ENCODE results near the gene ING4. TPM values are rescaled to one million over a fixed set of nuclear protein-coding genes. Genes with fewer than 3 reads are reported as not detected.

ING4 gene
- total RNA-seq, 1 donor from 2014 or later, result 13.7 TPM

DNA sequence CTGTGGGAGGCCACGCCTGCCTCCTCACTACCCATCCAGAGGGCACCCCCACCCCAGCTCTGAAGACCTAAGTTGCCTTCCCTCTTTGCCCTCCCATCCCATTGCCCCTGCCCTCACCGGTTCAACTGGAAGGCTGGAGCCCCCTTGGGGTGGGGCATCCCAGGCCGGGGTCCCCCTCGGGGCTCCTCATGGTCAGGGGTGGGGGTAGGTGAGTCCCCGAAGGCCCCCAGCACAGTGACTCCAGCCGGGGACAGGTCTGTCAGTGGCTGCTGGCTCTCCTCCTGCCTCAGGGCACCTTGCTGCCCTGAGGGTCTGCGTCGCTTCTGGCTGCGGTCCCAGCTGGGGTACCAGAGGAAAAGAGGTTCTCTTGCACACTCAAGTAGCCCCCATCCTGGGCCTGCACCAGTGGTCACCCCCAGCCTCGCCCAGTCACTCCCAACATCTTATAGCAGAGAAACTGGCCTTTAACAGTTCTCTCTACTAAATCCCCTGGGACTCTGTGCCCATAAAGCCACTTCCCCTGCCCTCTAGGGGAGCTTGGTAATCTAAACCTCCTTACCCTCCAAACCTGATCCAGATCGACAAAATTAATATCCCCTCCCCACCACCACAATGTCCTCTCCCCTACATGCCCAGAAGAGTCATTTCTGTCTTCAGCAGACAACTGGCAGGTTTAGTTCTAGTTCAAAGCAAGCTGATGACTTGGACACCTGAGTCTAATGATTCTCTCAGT is 32.6 kb upstream of the ING4 start:
- no peak for DNase-seq
- Mint-ChIP-seq H3K4me3 (no peak overlapping the region), H3K4me1 (peaks cover 12% of the 10 kb centered on the region), H3K27ac (no peak overlapping the region), H3K36me3 (ENCODE audit: low read depth) (no peaks in the 10 kb centered on the region), H3K9me3 (no peaks in the 10 kb centered on the region), H3K27me3 (peaks cover 29% of the 10 kb centered on the region)
- intact Hi-C loops (cut with micrococcal nuclease), result no loop called here

- Mint-ChIP-seq H3K4me3 (no peak overlapping the region), H3K9me3 (no peaks in the 10 kb centered on the region)
Measured at GRCh38 chr12:6694701-6695100, 31.8 kb upstream of the ING4 start.

GRCh38 chr12:6693832-6694355 is 31.0 kb upstream of the ING4 start:
- peaks cover 20% of the 10 kb centered on the region for H3K27me3 Mint-ChIP-seq
- intact Hi-C loops (cut with micrococcal nuclease), result no loop called here
- no peak for DNase-seq
- H3K27ac Mint-ChIP-seq, result no peak overlapping the region
- H3K36me3 Mint-ChIP-seq (ENCODE audit: low read depth), result no peaks in the 10 kb centered on the region
- H3K9me3 Mint-ChIP-seq, result no peaks in the 10 kb centered on the region
- H3K4me3 Mint-ChIP-seq, result no peak overlapping the region
- H3K4me1 Mint-ChIP-seq, result peaks cover 8% of the 10 kb centered on the region

More at GRCh38 chr12:6694701-6695100, 31.8 kb upstream of the ING4 start:
- intact Hi-C loops (cut with micrococcal nuclease), result no loop called here
- no peaks in the 10 kb centered on the region for H3K36me3 Mint-ChIP-seq (ENCODE audit: low read depth)
- DNase-seq, result no peak
- H3K4me1 Mint-ChIP-seq, result peaks cover 13% of the 10 kb centered on the region
- H3K27me3 Mint-ChIP-seq, result peaks cover 28% of the 10 kb centered on the region
- no peak overlapping the region for H3K27ac Mint-ChIP-seq

DNA sequence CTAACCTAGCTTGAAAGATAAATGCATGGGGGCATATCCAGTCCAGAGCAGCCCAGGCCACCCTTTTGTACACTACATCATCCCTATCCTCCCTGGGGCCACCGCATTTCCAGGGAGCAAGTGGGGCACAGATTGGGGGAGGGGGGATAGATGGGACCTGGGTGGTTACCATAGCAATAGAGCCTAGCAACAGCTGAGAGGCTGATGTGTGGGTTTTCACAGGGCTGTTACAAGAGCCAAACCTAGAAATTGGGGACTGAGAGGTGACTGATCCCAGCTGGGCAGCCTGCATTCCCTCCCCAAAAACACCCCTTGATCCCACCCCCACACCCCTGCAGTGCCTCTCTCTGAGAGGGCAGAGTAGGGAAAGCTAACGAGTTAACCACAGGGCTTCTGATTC is 30.0 kb upstream of the ING4 start:
- H3K4me3 Mint-ChIP-seq, result no peak overlapping the region
- no peaks in the 10 kb centered on the region for H3K9me3 Mint-ChIP-seq
- H3K36me3 Mint-ChIP-seq (ENCODE audit: low read depth), result peaks cover 5% of the 10 kb centered on the region
- no peak overlapping the region for H3K27ac Mint-ChIP-seq
- H3K27me3 Mint-ChIP-seq, result peaks cover 10% of the 10 kb centered on the region
- no peak for DNase-seq
- intact Hi-C loops (cut with micrococcal nuclease), result no loop called here
- H3K4me1 Mint-ChIP-seq, result peaks cover 9% of the 10 kb centered on the region

GRCh38 chr12:6691473-6691872 is 28.6 kb upstream of the ING4 start:
- no peaks in the 10 kb centered on the region for H3K9me3 Mint-ChIP-seq
- no peak overlapping the region for H3K4me3 Mint-ChIP-seq
- H3K4me1 Mint-ChIP-seq, result peaks cover 22% of the 10 kb centered on the region
- no peak overlapping the region for H3K27ac Mint-ChIP-seq
- peaks cover 4% of the 10 kb centered on the region for H3K27me3 Mint-ChIP-seq
- DNase-seq, result no peak
- intact Hi-C loops (cut with micrococcal nuclease), result no loop called here
- H3K36me3 Mint-ChIP-seq (ENCODE audit: low read depth), result peaks cover 14% of the 10 kb centered on the region

DNA sequence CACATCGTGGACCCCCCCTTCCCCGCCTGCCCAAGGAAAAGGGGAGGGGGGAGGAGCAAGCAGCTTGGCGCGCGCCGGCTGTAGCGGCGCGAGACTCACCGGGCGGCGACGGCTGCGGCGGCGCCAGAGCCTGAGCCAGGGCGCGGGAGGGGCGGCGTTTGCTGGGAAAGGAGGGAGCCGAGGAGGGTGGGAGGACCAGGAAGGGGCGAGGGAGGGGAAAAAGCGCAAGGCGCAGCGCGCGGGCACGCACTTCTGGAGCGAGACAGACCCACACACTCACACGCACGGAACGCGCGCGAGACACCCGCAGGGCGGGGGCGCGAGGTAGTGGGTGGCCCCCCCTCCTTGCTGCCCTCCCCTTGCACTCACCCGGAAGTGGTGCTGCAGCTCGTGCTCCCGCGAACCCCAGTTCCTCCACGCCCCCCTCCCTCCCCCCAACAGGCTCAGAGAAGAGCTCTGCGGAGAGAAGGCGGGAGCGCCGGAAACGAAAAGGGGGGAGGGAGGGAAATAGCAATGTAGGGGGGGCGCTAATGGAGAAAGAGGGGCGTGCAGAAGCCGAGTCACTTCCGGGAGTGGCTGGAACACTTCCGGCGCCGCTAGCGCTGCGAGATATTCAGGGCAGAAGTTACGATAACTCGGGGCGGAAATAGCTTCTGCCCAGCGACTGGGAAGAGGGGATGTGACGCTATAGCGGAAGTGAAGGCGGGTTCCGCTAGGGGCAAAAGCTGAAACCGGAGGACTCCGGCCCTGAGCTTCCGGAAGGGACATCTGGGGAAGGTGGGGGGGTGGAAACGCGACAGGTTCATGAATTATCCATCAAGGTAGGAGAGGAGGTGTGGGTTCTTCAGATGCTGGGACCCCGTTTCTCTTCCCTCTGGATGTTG is 26.3 kb upstream of the ING4 start, which contains the start of gene ZNF384:
Gene ZNF384, minus strand, starts transcription at position 377 of the 884 bp plus-strand sequence. CDS start 9,855 bp downstream, outside the sequence.
- peaks cover 23% of the 10 kb centered on the region for H3K36me3 Mint-ChIP-seq (ENCODE audit: low read depth)
- peak within 1 kb of the TSS; percentile 96 for H3K4me3 Mint-ChIP-seq
- no peaks in the 10 kb centered on the region for H3K9me3 Mint-ChIP-seq
- peak within 1 kb of the TSS; percentile 93 for H3K27ac Mint-ChIP-seq
- peaks cover 38% of the 10 kb centered on the region for H3K4me1 Mint-ChIP-seq
- peak; percentile 98 for DNase-seq
- intact Hi-C loops (cut with micrococcal nuclease), result loop anchor here (1.0 to 2.0 kb wide), 8 partner anchors 26 to 162 kb away; partner anchors contain the start of genes CDCA3, COPS7A, ING4 and MLF2
- H3K27me3 Mint-ChIP-seq, result no peaks in the 10 kb centered on the region

- H3K4me1 Mint-ChIP-seq, result peaks cover 39% of the 10 kb centered on the region
- H3K9me3 Mint-ChIP-seq, result no peaks in the 10 kb centered on the region
- H3K27me3 Mint-ChIP-seq, result no peaks in the 10 kb centered on the region
- intact Hi-C loops (cut with micrococcal nuclease), result loop anchor here (2.0 kb wide), 3 partner anchors 72 to 120 kb away; partner anchors contain the start of gene NOP2
- peak overlapping the region; percentile 93 for H3K27ac Mint-ChIP-seq
- H3K4me3 Mint-ChIP-seq, result peak overlapping the region; percentile 96
- peaks cover 24% of the 10 kb centered on the region for H3K36me3 Mint-ChIP-seq (ENCODE audit: low read depth)
- DNase-seq, result no peak
Measured at GRCh38 chr12:6688543-6688998, 25.7 kb upstream of the ING4 start.

DNA sequence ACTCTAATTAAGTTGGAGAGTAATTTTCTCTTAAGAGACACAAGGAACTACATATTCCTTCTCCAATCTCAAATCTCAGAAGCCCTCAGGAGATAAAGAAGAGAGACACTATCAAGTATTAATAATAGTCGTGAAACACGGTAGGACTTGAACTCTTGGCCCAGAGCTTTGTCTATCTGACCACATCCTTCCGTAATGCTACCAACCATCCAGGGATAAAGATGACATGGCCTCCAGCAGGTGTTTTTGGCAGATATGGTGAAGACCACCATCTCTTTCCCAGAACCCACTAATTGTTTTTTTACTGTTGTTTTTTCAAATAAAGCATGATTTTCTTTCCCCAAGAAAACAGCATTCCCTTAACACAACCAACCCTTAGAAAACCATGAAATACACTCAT is 22.9 kb upstream of the ING4 start:
- H3K9me3 Mint-ChIP-seq, result no peaks in the 10 kb centered on the region
- peaks cover 37% of the 10 kb centered on the region for H3K36me3 Mint-ChIP-seq (ENCODE audit: low read depth)
- intact Hi-C loops (cut with micrococcal nuclease), result no loop called here
- no peak overlapping the region for H3K27ac Mint-ChIP-seq
- H3K4me1 Mint-ChIP-seq, result peaks cover 43% of the 10 kb centered on the region
- no peak for DNase-seq
- no peak overlapping the region for H3K4me3 Mint-ChIP-seq
- H3K27me3 Mint-ChIP-seq, result no peaks in the 10 kb centered on the region

DNA sequence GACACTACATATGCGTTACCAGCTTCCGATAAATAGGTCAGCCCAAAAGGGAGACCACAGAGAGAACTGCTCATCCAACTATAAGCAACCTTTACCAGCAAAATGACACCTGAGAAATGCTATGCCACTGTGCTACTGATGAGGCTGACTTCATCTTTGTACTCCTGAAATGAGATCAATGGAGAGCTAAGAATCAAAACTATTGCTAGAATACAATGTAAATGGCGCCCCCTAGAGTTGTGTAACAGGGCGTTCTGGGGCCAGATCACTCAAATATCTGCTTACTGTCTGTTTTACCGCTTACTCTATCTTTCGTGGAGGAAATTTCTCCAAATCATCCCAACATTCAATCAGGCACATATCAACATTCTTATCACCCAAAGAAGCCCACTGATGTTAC is 21.7 kb upstream of the ING4 start:
- H3K9me3 Mint-ChIP-seq, result no peaks in the 10 kb centered on the region
- H3K27me3 Mint-ChIP-seq, result no peaks in the 10 kb centered on the region
- H3K27ac Mint-ChIP-seq, result peak overlapping the region; percentile 67
- DNase-seq, result peak; percentile 85
- peaks cover 42% of the 10 kb centered on the region for H3K36me3 Mint-ChIP-seq (ENCODE audit: low read depth)
- H3K4me1 Mint-ChIP-seq, result peaks cover 41% of the 10 kb centered on the region
- peak overlapping the region; percentile 30 for H3K4me3 Mint-ChIP-seq
- intact Hi-C loops (cut with micrococcal nuclease), result no loop called here

DNA sequence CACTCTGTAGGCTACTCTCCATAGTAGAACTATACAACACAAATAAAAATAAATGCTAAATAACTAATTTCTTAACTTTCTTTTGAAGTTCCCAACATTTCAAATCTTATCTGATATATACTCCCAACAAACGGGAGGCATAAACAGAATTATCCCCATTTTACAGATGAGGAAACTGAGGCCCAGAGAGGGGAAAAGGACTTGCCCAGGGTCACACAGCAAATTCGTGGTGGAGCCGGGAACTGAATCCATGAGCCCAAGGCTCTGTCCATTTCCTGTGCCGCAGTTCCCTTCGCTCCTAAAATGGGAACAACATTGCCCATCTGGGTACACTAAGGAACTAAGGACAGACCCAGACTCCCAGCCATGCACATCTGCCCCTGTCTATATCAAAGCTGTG is 14.0 kb upstream of the ING4 start:
- H3K4me3 Mint-ChIP-seq, result no peak overlapping the region
- no peaks in the 10 kb centered on the region for H3K27me3 Mint-ChIP-seq
- H3K9me3 Mint-ChIP-seq, result no peaks in the 10 kb centered on the region
- DNase-seq, result no peak
- intact Hi-C loops (cut with micrococcal nuclease), result no loop called here
- H3K36me3 Mint-ChIP-seq (ENCODE audit: low read depth), result peaks cover 69% of the 10 kb centered on the region
- H3K4me1 Mint-ChIP-seq, result no peaks in the 10 kb centered on the region
- no peak overlapping the region for H3K27ac Mint-ChIP-seq

DNA sequence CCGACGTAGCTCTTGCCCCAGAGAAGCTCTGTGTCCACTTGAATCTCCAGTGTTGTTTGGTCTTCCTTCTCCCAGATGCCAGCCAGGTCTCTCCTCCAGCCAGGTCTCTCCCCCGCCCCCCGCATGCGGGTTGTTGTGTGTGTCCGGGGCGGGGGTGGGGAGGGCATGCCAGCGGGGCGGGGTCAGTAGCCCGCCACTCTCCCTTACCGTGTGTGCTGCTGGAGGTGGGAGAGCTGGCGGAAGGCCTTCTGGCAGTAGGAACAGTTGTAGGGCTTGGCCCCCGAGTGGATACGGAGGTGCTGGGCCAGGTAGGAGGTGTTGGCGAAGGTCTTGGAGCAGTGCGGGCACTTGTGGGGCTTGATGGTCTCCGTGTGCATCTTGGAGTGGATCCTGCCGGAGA is 9.2 kb upstream of the ING4 start:
- no peak for DNase-seq
- intact Hi-C loops (cut with micrococcal nuclease), result no loop called here
- no peaks in the 10 kb centered on the region for H3K4me1 Mint-ChIP-seq
- no peaks in the 10 kb centered on the region for H3K9me3 Mint-ChIP-seq
- peaks cover 76% of the 10 kb centered on the region for H3K36me3 Mint-ChIP-seq (ENCODE audit: low read depth)
- H3K4me3 Mint-ChIP-seq, result no peak overlapping the region
- no peaks in the 10 kb centered on the region for H3K27me3 Mint-ChIP-seq
- no peak overlapping the region for H3K27ac Mint-ChIP-seq

GRCh38 chr12:6667559-6668210 is 4.8 kb upstream of the ING4 start:
- H3K4me1 Mint-ChIP-seq, result peaks cover 13% of the 10 kb centered on the region
- intact Hi-C loops (cut with micrococcal nuclease), result no loop called here
- H3K4me3 Mint-ChIP-seq, result no peak overlapping the region
- DNase-seq, result no peak
- H3K27ac Mint-ChIP-seq, result no peak overlapping the region
- peaks cover 65% of the 10 kb centered on the region for H3K36me3 Mint-ChIP-seq (ENCODE audit: low read depth)
- H3K27me3 Mint-ChIP-seq, result peaks cover 2% of the 10 kb centered on the region
- H3K9me3 Mint-ChIP-seq, result peaks cover 4% of the 10 kb centered on the region

- Mint-ChIP-seq H3K9me3 (peaks cover 4% of the 10 kb centered on the region), H3K27me3 (peaks cover 2% of the 10 kb centered on the region), H3K36me3 (ENCODE audit: low read depth) (peaks cover 51% of the 10 kb centered on the region), H3K4me1 (peaks cover 21% of the 10 kb centered on the region), H3K4me3 (no peak overlapping the region), H3K27ac (no peak overlapping the region)
- intact Hi-C loops (cut with micrococcal nuclease), result no loop called here
- DNase-seq, result no peak
Measured at GRCh38 chr12:6666211-6666610, 3.3 kb upstream of the ING4 start.
